ENCODE data around the gene MAP3K12. TPM values are rescaled to one million over a fixed set of nuclear protein-coding genes. Genes with fewer than 3 reads are reported as not detected.

MAP3K12 gene
- total RNA-seq, 1 donor from 2014 or later = 3.9 TPM

GRCh38 chr12:53506881-53507602 is 7.8 kb upstream of the MAP3K12 start, which contains the start of gene NPFF:
Gene NPFF, minus strand, starts transcription at chr12:53507484. Its CDS starts 10 bp downstream, at chr12:53507474.
- TF ChIP-seq CTCF (IDR thresholded peaks at IDR 0.05; ENCODE audit: insufficient read depth, low read length, severe bottlenecking) = no peak
- no peaks in the 10 kb centered on the region for H3K27me3 ChIP-seq (ENCODE audit: control insufficient read depth, insufficient read depth, low read length)
- H3K4me3 ChIP-seq (ENCODE audit: low read depth, low read length) = no peak within 1 kb of the TSS
- DNase-seq (ENCODE audit: low read depth) = no peak
- H3K36me3 ChIP-seq (ENCODE audit: control insufficient read depth, insufficient read depth, low read length) = peaks cover 14% of the 10 kb centered on the region
- FAIRE-seq = no peak

GRCh38 chr12:53506450-53506785 is 7.2 kb upstream of the MAP3K12 start:
- DNase-seq (ENCODE audit: low read depth) = no peak
- H3K27me3 ChIP-seq (ENCODE audit: control insufficient read depth, insufficient read depth, low read length) = no peaks in the 10 kb centered on the region
- FAIRE-seq = no peak
- TF ChIP-seq CTCF (IDR thresholded peaks at IDR 0.05; ENCODE audit: insufficient read depth, low read length, severe bottlenecking) = no peak
- H3K4me3 ChIP-seq (ENCODE audit: low read depth, low read length) = no peak overlapping the region
- H3K36me3 ChIP-seq (ENCODE audit: control insufficient read depth, insufficient read depth, low read length) = peaks cover 14% of the 10 kb centered on the region

GRCh38 chr12:53505555-53506449 is 6.5 kb upstream of the MAP3K12 start:
- no peak for TF ChIP-seq CTCF (IDR thresholded peaks at IDR 0.05; ENCODE audit: insufficient read depth, low read length, severe bottlenecking)
- no peak for DNase-seq (ENCODE audit: low read depth)
- Histone ChIP-seq H3K4me3 (ENCODE audit: low read depth, low read length) (no peak overlapping the region), H3K36me3 (ENCODE audit: control insufficient read depth, insufficient read depth, low read length) (peaks cover 14% of the 10 kb centered on the region), H3K27me3 (ENCODE audit: control insufficient read depth, insufficient read depth, low read length) (no peaks in the 10 kb centered on the region)
- FAIRE-seq = no peak

GRCh38 chr12:53505086-53505485 is 5.8 kb upstream of the MAP3K12 start:
- no peak for DNase-seq (ENCODE audit: low read depth)
- peaks cover 14% of the 10 kb centered on the region for H3K36me3 ChIP-seq (ENCODE audit: control insufficient read depth, insufficient read depth, low read length)
- FAIRE-seq = no peak
- H3K27me3 ChIP-seq (ENCODE audit: control insufficient read depth, insufficient read depth, low read length) = no peaks in the 10 kb centered on the region
- no peak overlapping the region for H3K4me3 ChIP-seq (ENCODE audit: low read depth, low read length)
- TF ChIP-seq CTCF (IDR thresholded peaks at IDR 0.05; ENCODE audit: insufficient read depth, low read length, severe bottlenecking) = no peak

GRCh38 chr12:53504004-53504920 is 5.0 kb upstream of the MAP3K12 start:
- DNase-seq (ENCODE audit: low read depth) (no peak), FAIRE-seq (no peak)
- Histone ChIP-seq H3K4me3 (ENCODE audit: low read depth, low read length) (no peak overlapping the region), H3K36me3 (ENCODE audit: control insufficient read depth, insufficient read depth, low read length) (peaks cover 14% of the 10 kb centered on the region), H3K27me3 (ENCODE audit: control insufficient read depth, insufficient read depth, low read length) (no peaks in the 10 kb centered on the region)
- TF ChIP-seq CTCF (IDR thresholded peaks at IDR 0.05; ENCODE audit: insufficient read depth, low read length, severe bottlenecking) = no peak
